Gastroesophageal sphincter (tissue), 4 donors: ENCODE data around the gene MYO18B. TPM values are rescaled to one million over a fixed set of nuclear protein-coding genes. Genes with fewer than 3 reads are reported as not detected.

ENCODE experiments used
- ATAC-seq: fragments of 150-250 bp; one replicate; pipeline ENCODE4 v1.9.1; 2016; ENCODE audit warnings: mild to moderate bottlenecking, moderate library complexity
- H3K27ac ChIP-seq, 4 donors: fragments of 200-600 bp; sonication (generic) in 3 of 4; 1 replicate in 3 of 4; 2 replicates in 1 of 4; pipeline ENCODE4 v1.5.1; 2016 to 2019
- H3K27me3 ChIP-seq: fragments of 200-600 bp; sonication (generic); one replicate; pipeline ENCODE4 v1.5.1; 2019
- H3K36me3 ChIP-seq, 2 donors: fragments of 200-600 bp; sonication (generic); one replicate each; pipeline ENCODE4 v1.5.1; 2019; ENCODE audit warnings: control low read depth in 1 of 2
- H3K4me1 ChIP-seq, 3 donors: fragments of 200-600 bp; sonication (generic); 1 replicate in 2 of 3; 2 replicates in 1 of 3; pipeline ENCODE4 v1.5.1; 2016 to 2019; ENCODE audit warnings: control low read depth in 2 of 3
- H3K4me3 ChIP-seq, 2 donors: fragments of 200-600 bp; sonication (generic); one replicate each; pipeline ENCODE4 v1.5.1; 2019; ENCODE audit warnings: mild to moderate bottlenecking in 1 of 2, moderate library complexity in 1 of 2
- H3K9me3 ChIP-seq, 3 donors: fragments of 200-600 bp; sonication (generic); one replicate each; pipeline ENCODE4 v1.5.1; 2017 to 2019; ENCODE audit warnings: control low read depth in 2 of 3
- CTCF ChIP-seq, 4 experiments: fragments of 200-600 bp in 2 of 4; fragments of 450-650 bp in 2 of 4; sonication (generic) in 1 of 4; IDR thresholded peaks; one replicate each; pipeline ENCODE4 v1.5.1; 2017 to 2019; ENCODE audit warnings: antibody characterized with exemption in 4 of 4, mild to moderate bottlenecking in 2 of 4, moderate library complexity in 2 of 4
- EP300 ChIP-seq: sonication (generic); formaldehyde crosslinking; IDR thresholded peaks from one replicate; pipeline ENCODE4 v1.6.1; 2017; ENCODE audit warnings: antibody characterized with exemption, mild to moderate bottlenecking
- POLR2A ChIP-seq, 2 donors: fragments of 450-650 bp; IDR thresholded peaks; one replicate each; pipeline ENCODE4 v1.6.1; 2017; ENCODE audit warnings: antibody characterized with exemption in 2 of 2, mild to moderate bottlenecking in 2 of 2, moderate library complexity in 1 of 2
- POLR2AphosphoS5 ChIP-seq: sonication (generic); formaldehyde crosslinking; IDR thresholded peaks from one replicate; pipeline ENCODE4 v1.6.1; 2017; ENCODE audit warnings: antibody characterized with exemption
- WGBS, 2 donors: methylation state at CpG; one replicate each; pipeline ENCODE4 v1.1.5; 2018; ENCODE audit warnings: low coverage in 1 of 2; 5-methylcytosine and 5-hydroxymethylcytosine counted together
- total RNA-seq, 4 donors: library from RNA; depleted of rRNA; stranded (reverse); fragments of >200 nt; gene quantifications; one replicate each; pipeline ENCODE4 v1.1.0, GENCODE V29; 2016

Gene MYO18B
- total RNA-seq, 4 donors from 2014 or later, result 0.19 to 6.9 (median 1.4) TPM; not detected in 1

- H3K36me3 ChIP-seq, result no peaks in the 10 kb centered on the region
- H3K27me3 ChIP-seq, result peaks cover 37% of the 10 kb centered on the region
- no peak for ATAC-seq
- H3K27ac ChIP-seq, result no peak overlapping the region
- TF ChIP-seq CTCF (IDR thresholded peaks at IDR 0.05), result no peak
- TF ChIP-seq POLR2AphosphoS5, result no peak
- TF ChIP-seq POLR2A (IDR thresholded peaks at IDR 0.05), result no peak
- TF ChIP-seq EP300, result no peak
- 83 to 90% methylated on average over 2 of the region's 2 CpGs for WGBS, 2 donors
- peaks cover 0 to 12% (median 0%) of the 10 kb centered on the region in 3 donors for H3K9me3 ChIP-seq
- no peak overlapping the region for H3K4me3 ChIP-seq
- no peaks in the 10 kb centered on the region for H3K4me1 ChIP-seq
These were observed 279.5 kb downstream of the MYO18B start for GRCh38 chr22:26021516-26021915.

DNA sequence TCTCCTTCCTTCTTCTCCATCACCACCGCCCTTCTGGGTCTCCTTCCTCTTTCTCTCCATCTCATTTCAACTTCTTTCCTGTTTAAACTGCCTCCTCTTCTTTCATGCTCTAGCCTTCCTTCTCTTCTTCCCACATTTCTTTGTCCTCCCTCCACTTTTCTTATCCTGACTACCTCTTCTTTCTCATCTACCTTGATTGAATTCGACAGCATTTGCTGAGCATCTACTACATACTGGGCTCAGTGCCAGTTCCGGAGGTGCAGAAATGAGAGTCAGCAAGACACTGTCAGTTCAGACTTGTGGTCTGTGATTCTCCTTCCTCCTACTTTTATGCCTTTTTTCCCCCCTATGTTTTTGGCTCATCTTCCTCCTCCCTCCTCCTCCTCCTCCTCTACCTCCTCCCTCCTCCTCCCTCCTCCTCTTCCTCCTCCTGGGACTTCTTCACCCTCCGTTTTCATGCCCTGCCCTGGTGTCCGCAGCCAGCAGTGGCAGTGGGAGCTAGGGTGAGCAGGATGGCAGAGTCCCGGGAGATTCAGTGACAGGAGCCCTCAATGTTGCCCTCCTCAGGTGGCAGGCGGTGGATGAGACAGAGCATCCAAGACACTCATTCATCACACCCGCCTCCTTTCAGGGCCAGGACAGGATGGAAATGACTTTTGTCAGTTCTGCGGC lies 281.3 kb downstream of the MYO18B start:
- Histone ChIP-seq H3K27ac (no peak overlapping the region), H3K27me3 (peaks cover 33% of the 10 kb centered on the region), H3K36me3 (no peaks in the 10 kb centered on the region), H3K9me3 (peaks cover 0 to 12% (median 0%) of the 10 kb centered on the region in 3 donors), H3K4me3 (no peak overlapping the region), H3K4me1 (no peaks in the 10 kb centered on the region)
- ATAC-seq, result no peak
- 62 to 66% methylated on average over 3 to 8 of the region's 9 CpGs for WGBS, 2 donors
- TF ChIP-seq POLR2A (IDR thresholded peaks at IDR 0.05) (no peak), CTCF (IDR thresholded peaks at IDR 0.05) (no peak)

GRCh38 chr22:26025626-26026025 lies 283.6 kb downstream of the MYO18B start:
- H3K4me1 ChIP-seq, result no peaks in the 10 kb centered on the region
- WGBS, 2 donors, result 53 to 58% methylated on average over 5 of the region's 6 CpGs
- H3K36me3 ChIP-seq, result no peaks in the 10 kb centered on the region
- H3K9me3 ChIP-seq, result peaks cover 0 to 12% (median 0%) of the 10 kb centered on the region in 3 donors
- H3K4me3 ChIP-seq, result no peak overlapping the region
- H3K27ac ChIP-seq, result no peak overlapping the region
- peaks cover 23% of the 10 kb centered on the region for H3K27me3 ChIP-seq
- TF ChIP-seq POLR2A (IDR thresholded peaks at IDR 0.05) (no peak), CTCF (IDR thresholded peaks at IDR 0.05) (no peak), EP300 (no peak), POLR2AphosphoS5 (no peak)
- no peak for ATAC-seq

- WGBS, 2 donors, result 85% methylated on average over 10 of the region's 23 CpGs; no CpG with 5 or more reads in 1 of the 2 donors
- H3K4me1 ChIP-seq, result no peaks in the 10 kb centered on the region
- TF ChIP-seq POLR2A (IDR thresholded peaks at IDR 0.05), result no peak
- TF ChIP-seq POLR2AphosphoS5, result no peak
- H3K9me3 ChIP-seq, result peaks cover 0 to 12% (median 0%) of the 10 kb centered on the region in 3 donors
- no peak overlapping the region for H3K27ac ChIP-seq
- no peak overlapping the region for H3K4me3 ChIP-seq
- H3K36me3 ChIP-seq, result no peaks in the 10 kb centered on the region
- H3K27me3 ChIP-seq, result peaks cover 11% of the 10 kb centered on the region
- no peak for ATAC-seq
These were observed 285.4 kb downstream of the MYO18B start for GRCh38 chr22:26027341-26027740.

GRCh38 chr22:26031641-26032040 lies 289.7 kb downstream of the MYO18B start:
- Histone ChIP-seq H3K9me3 (peaks cover 0 to 9% (median 0%) of the 10 kb centered on the region in 3 donors), H3K4me3 (no peak overlapping the region), H3K36me3 (no peaks in the 10 kb centered on the region), H3K4me1 (no peaks in the 10 kb centered on the region), H3K27me3 (peaks cover 14% of the 10 kb centered on the region), H3K27ac (no peak overlapping the region)
- TF ChIP-seq POLR2AphosphoS5 (no peak), EP300 (no peak), POLR2A (IDR thresholded peaks at IDR 0.05) (no peak), CTCF (IDR thresholded peaks at IDR 0.05) (no peak)
- ATAC-seq, result no peak
- no CpG with 5 or more reads among the region's 6 CpGs for WGBS, 2 donors
